Stimulated activated CD8-positive, alpha-beta memory T cell treated with anti-CD3 and anti-CD28 coated beads, Interleukin-7, amount 100 ng/mL, for 48 hours (primary cell): ENCODE results near the gene UTF1.

Source experiments
- DNase-seq, 2 donors: peaks; one replicate each; pipeline ENCODE4 v3.0.0-alpha.2; 2020; ENCODE audit warnings: low read depth in 1 of 2; ENCODE audit errors: extremely low read depth in 1 of 2

UTF1 gene

DNA sequence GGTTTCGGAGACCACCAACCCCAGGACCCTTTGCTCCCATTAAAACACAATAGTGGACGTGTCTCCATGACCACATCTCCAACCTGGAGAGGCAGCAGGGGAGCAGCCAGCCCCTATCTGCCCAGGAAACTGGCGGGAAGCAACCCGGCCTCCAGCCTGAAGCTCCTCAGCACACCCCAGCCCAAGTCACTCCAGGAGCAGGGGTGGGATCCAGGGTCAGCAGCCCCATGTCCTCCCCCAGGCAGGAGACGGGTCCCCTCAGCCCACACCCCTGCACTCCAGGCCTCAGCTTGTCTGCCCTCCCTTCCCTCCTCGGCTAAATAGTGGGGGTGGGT is 46.0 kb downstream of the UTF1 start:
- no peak for DNase-seq

DNA sequence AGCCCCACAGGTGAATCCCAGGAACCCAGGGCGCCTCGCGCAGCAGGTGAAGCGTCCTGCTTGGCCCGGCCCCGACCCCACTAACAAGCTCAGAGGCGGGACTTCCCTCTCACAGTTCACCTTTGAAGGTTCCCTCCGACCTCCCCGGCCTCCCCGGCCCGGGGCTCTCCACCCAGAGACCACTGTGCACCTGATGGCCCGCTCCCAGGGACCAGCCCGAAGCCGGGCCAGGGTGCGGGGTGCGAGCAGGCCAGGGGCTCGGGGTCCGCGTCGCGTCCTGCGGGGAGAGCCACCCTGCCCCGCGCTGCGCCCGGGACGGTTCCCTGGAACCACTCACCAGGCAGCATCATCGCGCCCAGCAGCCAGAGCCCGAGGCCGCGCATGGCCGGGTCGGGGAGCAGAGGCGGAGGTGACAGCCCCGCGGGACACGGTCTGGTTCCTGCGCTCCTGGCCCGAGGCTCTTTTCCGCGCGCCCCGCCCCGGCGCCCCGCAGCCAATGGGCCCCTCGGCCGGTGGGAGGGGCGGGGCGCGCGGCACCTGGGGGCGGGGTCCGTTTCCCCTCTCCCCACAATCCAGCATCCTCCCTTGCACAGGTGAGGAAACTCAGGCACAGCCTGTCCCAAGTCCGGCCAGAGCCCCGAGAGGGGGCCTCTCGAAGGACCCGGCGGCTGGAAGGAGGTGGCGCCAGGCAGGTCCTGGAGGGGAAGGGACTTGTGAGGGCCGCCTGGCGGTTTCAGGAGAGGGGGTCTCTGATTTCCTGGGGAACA is 46.6 kb downstream of the UTF1 start, which contains the start of gene ADAM8:
ADAM8 (minus strand) TSS at position 434 of the 767 bp plus-strand sequence; CDS start at position 383, 51 bp downstream.
- peak in 1 of 2 donors; percentile 64 for DNase-seq

DNA sequence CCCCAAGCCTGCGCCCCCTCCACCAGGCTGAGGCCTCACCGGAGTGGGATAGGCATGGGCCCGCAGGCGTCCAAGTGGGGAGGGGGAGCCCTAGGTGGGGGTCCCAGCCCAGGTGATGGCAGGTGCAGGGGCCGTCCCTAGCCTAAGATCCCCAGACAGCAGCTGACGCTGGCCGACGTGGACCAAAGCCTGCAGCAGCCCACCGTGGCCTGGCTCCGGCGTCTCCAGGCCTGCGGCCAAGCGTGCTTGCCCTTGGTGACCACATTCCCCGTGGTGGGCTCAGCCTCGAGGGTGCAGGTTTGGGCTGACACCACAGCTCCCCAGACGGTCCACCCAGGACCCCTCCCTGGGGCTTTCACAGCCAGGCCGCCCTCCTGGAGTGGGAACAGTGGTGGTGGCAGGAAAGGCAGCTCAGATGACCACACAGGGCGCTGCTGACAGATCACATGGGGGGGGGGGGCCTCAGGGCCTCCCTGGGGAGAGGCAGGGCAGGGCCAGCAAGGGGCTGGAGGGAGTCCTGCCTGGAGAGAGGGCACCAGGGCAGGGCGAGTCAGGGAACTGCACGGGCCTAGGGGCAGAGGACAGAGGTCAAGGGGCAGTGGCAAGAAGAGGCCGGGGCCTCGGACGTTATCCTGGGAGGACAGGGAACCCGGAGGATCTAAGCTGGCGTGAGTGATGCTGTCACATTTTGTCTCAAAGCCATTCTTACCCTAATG is 47.4 kb downstream of the UTF1 start:
- DNase-seq = no peak

DNA sequence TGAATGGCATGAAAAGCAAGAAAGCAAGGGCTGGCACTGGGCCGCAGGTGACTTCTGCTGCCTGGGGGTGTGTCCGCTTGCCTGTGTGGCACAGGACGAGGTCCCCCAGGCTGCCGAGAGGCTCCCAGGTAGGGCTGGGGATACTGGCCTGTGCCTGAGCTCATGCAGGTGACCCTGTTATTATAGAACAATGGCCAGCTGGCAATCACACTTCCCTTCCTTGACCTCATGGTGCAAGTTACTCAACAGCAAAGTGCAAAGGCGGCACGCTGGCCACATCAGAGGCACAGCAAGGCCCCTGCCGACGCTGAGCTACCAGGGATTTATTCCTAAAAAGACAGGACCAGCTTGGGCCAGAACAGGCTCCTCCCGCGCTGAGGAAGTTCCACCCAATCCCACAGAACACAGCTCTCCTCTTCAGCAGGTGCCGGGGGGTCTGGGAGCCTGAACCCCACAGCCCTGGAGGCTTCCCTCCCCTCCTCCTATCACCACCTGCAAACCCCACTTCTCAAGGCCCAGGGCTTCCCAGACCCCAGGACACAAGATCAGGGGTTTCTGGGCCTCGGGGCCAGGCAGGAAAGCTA is 48.1 kb downstream of the UTF1 start:
- no peak for DNase-seq

DNA sequence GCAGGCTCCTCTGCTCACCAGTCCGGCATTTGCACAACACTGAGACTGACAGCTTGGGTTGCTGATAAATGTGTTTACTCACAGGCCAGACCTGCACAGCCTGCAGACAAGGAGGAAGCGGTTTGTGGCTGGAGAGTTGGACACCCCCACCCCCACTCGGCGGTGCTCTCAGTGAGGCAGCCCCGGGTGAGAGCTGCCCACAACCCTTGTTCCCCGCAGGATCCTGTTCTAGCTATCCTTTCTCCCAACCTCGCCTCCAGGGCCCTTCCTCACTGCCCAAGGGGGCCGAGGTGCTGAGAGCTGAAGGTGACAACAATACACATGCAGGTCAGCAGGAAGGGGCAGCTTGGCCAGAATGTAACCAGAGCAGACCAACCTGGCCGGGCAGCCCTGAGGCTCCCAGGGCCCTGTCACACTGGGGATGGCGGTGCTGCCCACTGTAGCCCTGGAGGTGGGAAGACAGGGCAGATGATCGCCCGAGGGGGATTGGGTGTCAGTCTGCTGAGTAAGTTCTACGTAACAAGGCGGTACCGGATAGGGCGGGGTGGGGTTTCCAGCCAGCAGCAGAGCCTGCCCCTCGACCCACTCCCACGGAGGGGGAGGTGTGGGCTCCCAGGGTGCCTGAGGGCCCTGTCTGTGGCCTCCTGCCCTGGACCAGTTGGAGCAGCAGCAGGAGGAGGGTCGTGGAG is 48.7 kb downstream of the UTF1 start:
- peak in 1 of 2 donors; percentile 63 for DNase-seq

DNA sequence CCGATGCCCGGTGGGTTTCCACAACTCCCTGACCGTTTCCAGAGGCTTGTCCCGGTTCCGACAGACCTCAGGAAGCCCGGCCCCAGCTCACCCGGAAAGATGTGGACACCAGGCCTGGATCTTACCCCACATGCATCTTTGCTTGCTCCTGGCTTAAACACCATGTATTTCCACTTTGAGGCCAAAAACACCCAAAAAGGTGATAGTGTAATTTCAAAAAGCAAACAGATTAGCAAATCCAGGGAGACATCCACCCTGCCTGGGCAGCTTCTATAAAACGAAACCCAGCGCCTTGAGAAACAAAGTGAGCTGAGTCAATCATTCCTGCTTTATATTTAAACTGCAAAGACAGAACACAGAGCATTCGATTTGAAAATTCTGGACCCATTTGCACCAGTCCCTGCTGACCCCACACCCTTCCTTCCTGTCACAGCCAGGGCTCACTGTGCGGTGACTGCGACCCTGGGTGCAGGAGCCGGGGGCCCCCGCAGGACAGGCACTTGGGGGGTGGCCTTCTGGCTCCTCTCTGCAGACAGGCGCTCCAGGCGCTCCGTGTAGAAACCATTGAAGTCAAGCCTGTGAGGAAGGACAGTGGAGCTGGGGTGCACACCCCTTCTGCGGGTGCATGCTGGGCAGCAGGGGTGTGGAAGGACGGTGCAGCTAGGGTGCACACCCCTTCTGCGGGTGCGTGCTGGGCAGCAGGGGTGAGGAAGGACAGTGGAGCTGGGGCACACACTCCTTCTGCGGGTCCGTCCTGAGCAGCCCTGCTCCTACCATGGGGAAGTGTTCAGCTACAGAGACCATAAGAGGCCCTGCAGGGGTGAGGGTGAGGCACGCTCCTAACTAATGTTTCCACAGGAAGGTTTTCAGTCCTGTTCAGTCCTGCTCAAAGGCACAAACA is 49.6 kb downstream of the UTF1 start:
- no peak for DNase-seq

DNA sequence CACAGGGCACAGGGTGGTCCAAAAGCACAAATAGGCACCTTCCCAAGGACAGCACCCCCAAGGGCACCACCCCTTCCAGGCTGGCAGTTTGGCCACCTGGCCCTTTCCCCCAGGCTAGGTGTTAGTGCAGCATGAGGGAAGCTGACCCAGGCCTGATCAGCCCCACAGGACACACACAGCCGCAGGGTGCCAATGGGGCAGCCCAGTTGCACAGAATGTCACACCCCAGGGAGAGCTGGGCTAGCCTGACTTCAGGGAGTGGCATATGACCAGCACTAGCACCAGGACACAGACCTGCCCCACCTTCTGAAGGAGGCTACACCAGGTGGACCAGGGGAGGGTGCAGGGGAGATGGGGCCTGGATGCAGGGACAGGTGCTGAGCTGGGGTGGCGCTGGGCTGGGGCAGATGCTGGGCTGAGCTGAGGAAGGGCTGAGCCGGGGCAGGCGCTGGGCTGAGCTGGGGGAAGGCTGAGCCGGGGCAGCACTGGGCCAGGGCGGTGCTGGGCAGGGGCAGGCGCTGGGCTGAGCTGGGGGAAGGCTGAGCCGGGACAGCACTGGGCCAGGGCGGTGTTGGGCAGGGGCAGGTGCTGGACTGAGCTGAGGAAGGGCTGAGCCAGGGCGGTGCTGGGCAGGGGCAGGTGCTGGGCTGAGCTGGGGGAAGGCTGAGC is 50.5 kb downstream of the UTF1 start:
- DNase-seq = no peak

DNA sequence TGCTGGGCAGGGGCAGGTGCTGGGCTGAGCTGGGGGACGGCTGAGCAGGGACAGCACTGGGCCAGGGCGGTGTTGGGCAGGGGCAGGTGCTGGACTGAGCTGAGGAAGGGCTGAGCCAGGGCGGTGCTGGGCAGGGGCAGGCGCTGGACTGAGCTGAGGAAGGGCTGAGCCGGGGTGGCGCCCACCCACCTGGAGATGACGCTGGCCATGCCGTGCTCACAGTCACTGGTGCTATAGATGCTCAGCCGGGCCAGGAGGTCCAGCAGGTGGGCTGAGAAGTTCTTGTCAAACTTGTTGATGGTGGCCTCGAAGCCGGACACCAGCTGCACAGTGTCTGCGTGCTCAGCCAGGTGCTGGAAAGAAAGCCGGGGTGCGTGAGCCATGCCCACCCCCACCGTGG is 51.1 kb downstream of the UTF1 start:
- DNase-seq = no peak
